ENCODE results near the gene CD7. TPM values are rescaled to one million over a fixed set of nuclear protein-coding genes. Genes with fewer than 3 reads are reported as not detected.

CD7 gene
- total RNA-seq, 4 donors from 2014 or later = 0.29 to 4.4 (median 1.6) TPM

GRCh38 chr17:82266142-82266541, 51.3 kb downstream of the CD7 start:
- TF ChIP-seq CTCF (IDR thresholded peaks at IDR 0.05) (no peak), POLR2AphosphoS5 (IDR thresholded peaks at IDR 0.05) (no peak), EP300 (IDR thresholded peaks at IDR 0.05) (no peak), POLR2A (IDR thresholded peaks at IDR 0.05) (no peak)
- peaks cover 68% of the 10 kb centered on the region for H3K36me3 ChIP-seq
- H3K27me3 ChIP-seq = no peaks in the 10 kb centered on the region
- H3K9me3 ChIP-seq = no peaks in the 10 kb centered on the region
- WGBS = 89% methylated on average over 10 of the region's 10 CpGs
- no peak overlapping the region for H3K4me3 ChIP-seq
- H3K4me1 ChIP-seq = peaks cover 51% of the 10 kb centered on the region
- DNase-seq (ENCODE audit: low spot score in 2 of 2) = no peak
- H3K27ac ChIP-seq = no peak overlapping the region

Other genes starting within 250 kb of the CD7 start
- 100 to 1,000 TPM; 278 to 464 (median 359) TPM for gene FASN, start 219.4 kb downstream of the CD7 start, total RNA-seq
- gene CCDC57, start 104.8 kb downstream of the CD7 start, total RNA-seq = 10 to 100 TPM; 16.1 to 29.8 (median 20.3) TPM
- 1 to 10 TPM; 3.6 to 7.6 (median 4.5) TPM for gene SLC16A3, start 88.6 kb downstream of the CD7 start, total RNA-seq
- 100 to 1,000 TPM in 1 of 4 donors, 10 to 100 TPM in 3; 52.3 to 142 (median 58.8) TPM for gene CSNK1D, start 43.9 kb downstream of the CD7 start, total RNA-seq
- gene SECTM1, start 16.2 kb upstream of the CD7 start, total RNA-seq = 10 to 100 TPM in 3 of 4 donors, 1 to 10 TPM in 1; 9.5 to 37.8 (median 16.6) TPM
- gene TEX19, start 41.6 kb upstream of the CD7 start, total RNA-seq = not detected
- not detected for gene UTS2R, start 54.2 kb upstream of the CD7 start, total RNA-seq
- 10 to 100 TPM; 28.1 to 84.6 (median 33.4) TPM for gene HEXD, start 100.7 kb upstream of the CD7 start, total RNA-seq
- gene OGFOD3, start 101.0 kb upstream of the CD7 start, total RNA-seq = 10 to 100 TPM; 13.0 to 33.5 (median 20.0) TPM
- gene CYBC1, start 133.1 kb upstream of the CD7 start, total RNA-seq = 10 to 100 TPM; 36.4 to 53.1 (median 45.6) TPM
- 100 to 1,000 TPM in 1 of 4 donors, 10 to 100 TPM in 3; 37.6 to 105 (median 44.7) TPM for gene NARF, start 141.1 kb upstream of the CD7 start, total RNA-seq
- 10 to 100 TPM; 62.7 to 94.5 (median 78.4) TPM for gene FOXK2, start 202.1 kb upstream of the CD7 start, total RNA-seq